HepG2 (cell line): ENCODE measurements around the gene RPTOR. TPM values are rescaled to one million over a fixed set of nuclear protein-coding genes. Genes with fewer than 3 reads are reported as not detected.
A peak's percentile ranks its signal among the peaks of the same experiment; 100 is the strongest.

Experiments
- FOXO1 ChIP-seq: sonication (generic); formaldehyde crosslinking; IDR thresholded peaks from 2 replicates; pipeline ENCODE4 v1.4.0; 2020; ENCODE audit warnings: missing genetic modification reagents
- GABPB1 ChIP-seq: IDR thresholded peaks from 2 replicates; pipeline ENCODE4 v1.6.1; 2016; ENCODE audit warnings: mild to moderate bottlenecking, missing genetic modification reagents, moderate library complexity, missing compliant biosample characterization
- HNRNPLL ChIP-seq: fragments of 200-400 bp; formaldehyde crosslinking; IDR thresholded peaks from 2 replicates; pipeline ENCODE4 v1.6.1; 2017; ENCODE audit warnings: mild to moderate bottlenecking, low read depth, low read length; ENCODE audit not compliant: poor library complexity, severe bottlenecking
- KDM5B ChIP-seq: sonication (generic); formaldehyde crosslinking; IDR thresholded peaks from 2 replicates; pipeline ENCODE4 v1.4.0; 2020; ENCODE audit warnings: missing genetic modification reagents, mild to moderate bottlenecking, borderline replicate concordance
- MAFK ChIP-seq, 2 experiments: IDR thresholded peaks in 1 of 2; conservative IDR thresholded peaks in 1 of 2; 2 replicates each; pipeline ENCODE4 v1.6.1; 2011; ENCODE audit warnings: improper control_type of control experiment in 2 of 2, low read length in 2 of 2
- MAZ ChIP-seq, 2 experiments: sonication (generic) in 1 of 2; formaldehyde crosslinking in 1 of 2; IDR thresholded peaks; 2 replicates each; pipeline versions ENCODE4 v1.5.0 to v1.6.1; 2012 to 2020; ENCODE audit warnings: low read depth in 2 of 2, mild to moderate bottlenecking in 2 of 2, borderline replicate concordance in 1 of 2, improper control_type of control experiment in 1 of 2, low read length in 1 of 2, missing genetic modification reagents in 1 of 2, moderate library complexity in 1 of 2
- PRMT3 ChIP-seq: sonication (generic); formaldehyde crosslinking; IDR thresholded peaks from 2 replicates; pipeline ENCODE4 v1.8.1; 2022; ENCODE audit warnings: low read depth, mild to moderate bottlenecking, moderate library complexity, missing genetic modification reagents, borderline replicate concordance
- SAP130 ChIP-seq: IDR thresholded peaks from 2 replicates; pipeline ENCODE4 v1.6.1; 2016; ENCODE audit warnings: low read depth
- STAT5B ChIP-seq: sonication (generic); formaldehyde crosslinking; IDR thresholded peaks from 2 replicates; pipeline ENCODE4 v1.4.0; 2020; ENCODE audit warnings: missing genetic modification reagents
- ZBTB7B ChIP-seq: sonication (generic); formaldehyde crosslinking; IDR thresholded peaks from 2 replicates; pipeline ENCODE4 v1.4.0; 2020; ENCODE audit warnings: missing genetic modification reagents
- ZEB1 ChIP-seq: IDR thresholded peaks from 2 replicates; pipeline ENCODE4 v1.6.1; 2012; ENCODE audit warnings: mild to moderate bottlenecking, low read depth, inconsistent platforms; ENCODE audit not compliant: insufficient replicate concordance
- ZFY ChIP-seq: sonication (generic); formaldehyde crosslinking; IDR thresholded peaks from 2 replicates; pipeline ENCODE4 v1.4.0; 2020; ENCODE audit warnings: missing genetic modification reagents
- ZNF543 ChIP-seq: sonication (generic); formaldehyde crosslinking; IDR thresholded peaks from 2 replicates; pipeline ENCODE4 v1.4.0; 2020; ENCODE audit warnings: mild to moderate bottlenecking, missing genetic modification reagents
- ZNF670 ChIP-seq: sonication (generic); formaldehyde crosslinking; IDR thresholded peaks from 2 replicates; pipeline ENCODE4 v1.8.0; 2022; ENCODE audit warnings: mild to moderate bottlenecking, missing genetic modification reagents, borderline replicate concordance
- ZSCAN31 ChIP-seq: sonication (generic); formaldehyde crosslinking; IDR thresholded peaks from 2 replicates; pipeline ENCODE4 v1.5.0; 2020; ENCODE audit warnings: low read depth, mild to moderate bottlenecking, missing genetic modification reagents
- polyA plus RNA-seq, 8 experiments: library from polyadenylated mRNA; depleted of rRNA in 3 of 8; stranded (reverse) in 7 of 8; unstranded in 1 of 8; fragments of >200 nt; fragmentation: Illumina TruSeq in 4 of 8; extraction: Trizol in 4 of 8; gene quantifications; 2 replicates each; pipeline versions ENCODE4 v1.2.1 to v1.2.3, GENCODE V29; 2011 to 2016; ENCODE audit warnings: low read depth in 4 of 8, missing spikeins in 1 of 8, mixed read lengths in 1 of 8; ENCODE audit not compliant: insufficient read depth in 1 of 8
- total RNA-seq, 5 experiments: library from RNA; depleted of rRNA; stranded (reverse); fragments of >200 nt; fragmentation: Illumina TruSeq; extraction: Trizol; gene quantifications; 2 replicates each; pipeline ENCODE4 v1.2.3, GENCODE V29; 2016; ENCODE audit warnings: low read depth in 1 of 5
- TF ChIP-seq, protein P1 (sequence below): sonication (generic); formaldehyde crosslinking; IDR thresholded peaks from 2 replicates; pipeline ENCODE4 v1.4.0; 2020; ENCODE audit warnings: missing genetic modification reagents
- TF ChIP-seq, protein P2 (sequence below): sonication (generic); formaldehyde crosslinking; IDR thresholded peaks from 2 replicates; pipeline ENCODE4 v1.5.0; 2020; ENCODE audit warnings: mild to moderate bottlenecking, missing genetic modification reagents
- TF ChIP-seq, protein P3 (sequence below): sonication (generic); formaldehyde crosslinking; IDR thresholded peaks from 2 replicates; pipeline ENCODE4 v1.5.1; 2020; ENCODE audit warnings: mild to moderate bottlenecking, missing genetic modification reagents, moderate library complexity
- TF ChIP-seq, protein P4 (sequence below): sonication (generic); IDR thresholded peaks from 2 replicates; pipeline ENCODE4 v1.6.1; 2016; ENCODE audit warnings: low read depth, borderline replicate concordance

Gene RPTOR
- total and polyA plus RNA-seq, 2 of the 13 experiments (the other 11 are each of a cell fraction or from before 2014, with no cell fraction given) = 6.6 to 25.3 TPM

DNA sequence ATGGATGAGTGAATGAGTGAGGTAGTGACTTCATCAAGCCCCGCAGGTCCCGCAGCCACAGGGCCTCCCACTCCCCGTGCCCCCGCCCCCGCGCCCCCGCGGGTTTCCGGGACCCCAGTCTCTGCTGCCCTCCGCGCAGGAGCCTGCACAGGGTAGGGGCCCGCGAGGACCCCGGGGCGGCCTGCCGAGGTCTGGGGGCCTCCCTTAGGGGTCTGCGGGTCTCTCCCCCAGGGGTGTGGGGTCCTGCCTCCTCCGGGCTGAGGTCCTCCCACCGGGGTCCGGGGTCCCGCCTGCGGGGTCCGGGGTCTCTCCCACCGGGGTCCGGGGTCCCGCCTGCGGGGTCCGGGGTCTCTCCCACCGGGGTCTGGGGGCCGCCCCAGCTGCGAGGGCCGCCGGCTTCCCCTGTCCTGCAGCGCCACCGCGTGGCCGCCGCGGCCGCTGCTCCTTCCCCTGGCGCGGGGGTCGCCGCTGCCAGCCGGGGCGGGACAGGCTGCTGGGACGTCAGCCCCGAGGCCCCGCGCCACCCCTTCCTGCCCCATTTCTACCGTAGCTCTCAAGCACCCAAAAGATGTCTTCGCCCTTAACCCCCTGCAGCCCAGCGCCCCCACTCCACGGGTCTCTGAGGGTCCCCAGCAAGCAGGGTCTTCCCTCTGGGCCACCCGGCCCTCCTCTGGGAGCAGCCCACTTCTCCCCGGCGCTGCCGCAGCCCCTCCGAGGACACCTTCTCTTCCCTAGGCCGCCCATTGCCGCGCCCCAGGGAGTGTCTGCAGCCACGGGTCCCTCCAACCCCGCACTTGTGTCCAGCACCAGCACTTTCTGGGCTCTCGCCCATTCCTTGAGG is 436.6 kb downstream of the RPTOR start (continued):
- TF ChIP-seq, protein P1, sequence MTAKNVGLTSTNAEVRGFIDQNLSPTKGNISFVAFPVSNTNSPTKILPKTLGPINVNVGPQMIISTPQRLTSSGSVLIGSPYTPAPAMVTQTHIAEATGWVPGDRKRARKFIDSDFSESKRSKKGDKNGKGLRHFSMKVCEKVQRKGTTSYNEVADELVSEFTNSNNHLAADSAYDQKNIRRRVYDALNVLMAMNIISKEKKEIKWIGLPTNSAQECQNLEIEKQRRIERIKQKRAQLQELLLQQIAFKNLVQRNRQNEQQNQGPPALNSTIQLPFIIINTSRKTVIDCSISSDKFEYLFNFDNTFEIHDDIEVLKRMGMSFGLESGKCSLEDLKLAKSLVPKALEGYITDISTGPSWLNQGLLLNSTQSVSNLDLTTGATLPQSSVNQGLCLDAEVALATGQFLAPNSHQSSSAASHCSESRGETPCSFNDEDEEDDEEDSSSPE (CRISPR knock-in tag) = no peak
- TF ChIP-seq, protein P2, sequence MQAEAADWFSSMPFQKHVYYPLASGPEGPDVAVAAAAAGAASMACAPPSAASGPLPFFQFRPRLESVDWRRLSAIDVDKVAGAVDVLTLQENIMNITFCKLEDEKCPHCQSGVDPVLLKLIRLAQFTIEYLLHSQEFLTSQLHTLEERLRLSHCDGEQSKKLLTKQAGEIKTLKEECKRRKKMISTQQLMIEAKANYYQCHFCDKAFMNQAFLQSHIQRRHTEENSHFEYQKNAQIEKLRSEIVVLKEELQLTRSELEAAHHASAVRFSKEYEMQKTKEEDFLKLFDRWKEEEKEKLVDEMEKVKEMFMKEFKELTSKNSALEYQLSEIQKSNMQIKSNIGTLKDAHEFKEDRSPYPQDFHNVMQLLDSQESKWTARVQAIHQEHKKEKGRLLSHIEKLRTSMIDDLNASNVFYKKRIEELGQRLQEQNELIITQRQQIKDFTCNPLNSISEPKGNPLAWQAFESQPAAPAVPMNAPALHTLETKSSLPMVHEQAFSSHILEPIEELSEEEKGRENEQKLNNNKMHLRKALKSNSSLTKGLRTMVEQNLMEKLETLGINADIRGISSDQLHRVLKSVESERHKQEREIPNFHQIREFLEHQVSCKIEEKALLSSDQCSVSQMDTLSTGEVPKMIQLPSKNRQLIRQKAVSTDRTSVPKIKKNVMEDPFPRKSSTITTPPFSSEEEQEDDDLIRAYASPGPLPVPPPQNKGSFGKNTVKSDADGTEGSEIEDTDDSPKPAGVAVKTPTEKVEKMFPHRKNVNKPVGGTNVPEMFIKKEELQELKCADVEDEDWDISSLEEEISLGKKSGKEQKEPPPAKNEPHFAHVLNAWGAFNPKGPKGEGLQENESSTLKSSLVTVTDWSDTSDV (CRISPR knock-in tag) = no peak
- 0 out of 2 replicates have a peak, but pooled peaks have one; percentile 23 for TF ChIP-seq ZBTB7B (CRISPR knock-in tag)
- 0 out of 2 replicates have a peak, but pooled peaks have one; percentile 9 for TF ChIP-seq GABPB1 (CRISPR knock-in tag)
- TF ChIP-seq SAP130 (CRISPR knock-in tag) = no peak
- no peak for TF ChIP-seq MAFK (conservative IDR thresholded peaks at IDR 0.05 in 1 of 2, IDR thresholded peaks at IDR 0.05 in 1 of 2; ENCODE audit: low read length in 2 of 2)
- TF ChIP-seq FOXO1 (CRISPR knock-in tag) = no peak
- TF ChIP-seq ZNF543 (CRISPR knock-in tag) = 0 out of 2 replicates have a peak, but pooled peaks have one; percentile 16
- TF ChIP-seq PRMT3 (CRISPR knock-in tag) = no peak
- TF ChIP-seq MAZ (IDR thresholded peaks at IDR 0.05; ENCODE audit: borderline replicate concordance, low read depth, low read length) = no peak
- TF ChIP-seq MAZ (CRISPR knock-in tag; IDR thresholded peaks at IDR 0.05; ENCODE audit: low read depth) = peak; percentile 32; the same call in 1 of the 2 replicates
- TF ChIP-seq ZEB1 = no peak
- TF ChIP-seq ZSCAN31 (CRISPR knock-in tag) = no peak
- peak; percentile 74; the same call in 1 of the 2 replicates for TF ChIP-seq KDM5B
- TF ChIP-seq, protein P3, sequence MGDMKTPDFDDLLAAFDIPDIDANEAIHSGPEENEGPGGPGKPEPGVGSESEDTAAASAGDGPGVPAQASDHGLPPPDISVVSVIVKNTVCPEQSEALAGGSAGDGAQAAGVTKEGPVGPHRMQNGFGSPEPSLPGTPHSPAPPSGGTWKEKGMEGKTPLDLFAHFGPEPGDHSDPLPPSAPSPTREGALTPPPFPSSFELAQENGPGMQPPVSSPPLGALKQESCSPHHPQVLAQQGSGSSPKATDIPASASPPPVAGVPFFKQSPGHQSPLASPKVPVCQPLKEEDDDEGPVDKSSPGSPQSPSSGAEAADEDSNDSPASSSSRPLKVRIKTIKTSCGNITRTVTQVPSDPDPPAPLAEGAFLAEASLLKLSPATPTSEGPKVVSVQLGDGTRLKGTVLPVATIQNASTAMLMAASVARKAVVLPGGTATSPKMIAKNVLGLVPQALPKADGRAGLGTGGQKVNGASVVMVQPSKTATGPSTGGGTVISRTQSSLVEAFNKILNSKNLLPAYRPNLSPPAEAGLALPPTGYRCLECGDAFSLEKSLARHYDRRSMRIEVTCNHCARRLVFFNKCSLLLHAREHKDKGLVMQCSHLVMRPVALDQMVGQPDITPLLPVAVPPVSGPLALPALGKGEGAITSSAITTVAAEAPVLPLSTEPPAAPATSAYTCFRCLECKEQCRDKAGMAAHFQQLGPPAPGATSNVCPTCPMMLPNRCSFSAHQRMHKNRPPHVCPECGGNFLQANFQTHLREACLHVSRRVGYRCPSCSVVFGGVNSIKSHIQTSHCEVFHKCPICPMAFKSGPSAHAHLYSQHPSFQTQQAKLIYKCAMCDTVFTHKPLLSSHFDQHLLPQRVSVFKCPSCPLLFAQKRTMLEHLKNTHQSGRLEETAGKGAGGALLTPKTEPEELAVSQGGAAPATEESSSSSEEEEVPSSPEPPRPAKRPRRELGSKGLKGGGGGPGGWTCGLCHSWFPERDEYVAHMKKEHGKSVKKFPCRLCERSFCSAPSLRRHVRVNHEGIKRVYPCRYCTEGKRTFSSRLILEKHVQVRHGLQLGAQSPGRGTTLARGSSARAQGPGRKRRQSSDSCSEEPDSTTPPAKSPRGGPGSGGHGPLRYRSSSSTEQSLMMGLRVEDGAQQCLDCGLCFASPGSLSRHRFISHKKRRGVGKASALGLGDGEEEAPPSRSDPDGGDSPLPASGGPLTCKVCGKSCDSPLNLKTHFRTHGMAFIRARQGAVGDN (CRISPR knock-in tag) = peak; percentile 25; the same call in 1 of the 2 replicates
- TF ChIP-seq STAT5B (CRISPR knock-in tag) = no peak
- TF ChIP-seq ZNF670 (CRISPR knock-in tag) = no peak
- no peak for TF ChIP-seq ZFY (CRISPR knock-in tag)
- TF ChIP-seq HNRNPLL = peak; percentile 10
- TF ChIP-seq, protein P4, sequence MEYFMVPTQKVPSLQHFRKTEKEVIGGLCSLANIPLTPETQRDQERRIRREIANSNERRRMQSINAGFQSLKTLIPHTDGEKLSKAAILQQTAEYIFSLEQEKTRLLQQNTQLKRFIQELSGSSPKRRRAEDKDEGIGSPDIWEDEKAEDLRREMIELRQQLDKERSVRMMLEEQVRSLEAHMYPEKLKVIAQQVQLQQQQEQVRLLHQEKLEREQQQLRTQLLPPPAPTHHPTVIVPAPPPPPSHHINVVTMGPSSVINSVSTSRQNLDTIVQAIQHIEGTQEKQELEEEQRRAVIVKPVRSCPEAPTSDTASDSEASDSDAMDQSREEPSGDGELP = no peak
